Keratinocyte (primary cell): Measurements from ENCODE around the gene F7. TPM values are rescaled to one million over a fixed set of nuclear protein-coding genes. Genes with fewer than 3 reads are reported as not detected.

Source experiments
- DNase-seq: peaks from one replicate; pipeline ENCODE4 v3.0.0-alpha.2; 2011; ENCODE audit warnings: low read depth, missing footprints, low spot score
- FAIRE-seq: peaks from 2 replicates; lab custom pipeline; 2011; peaks lifted over from hg19 to GRCh38; lab: Jason Lieb, UNC
- H2AFZ ChIP-seq: 2 replicates; pipeline ENCODE4 v1.6.0; 2012; ENCODE audit warnings: low read length, control low read depth, inconsistent platforms; ENCODE audit not compliant: control insufficient read depth
- H3K27ac ChIP-seq: 2 replicates; pipeline ENCODE4 v1.5.1; 2011; ENCODE audit warnings: low read length; ENCODE audit not compliant: control insufficient read depth, insufficient read depth
- H3K27me3 ChIP-seq: 3 replicates; pipeline ENCODE4 v1.6.0; 2011; ENCODE audit warnings: low read length; ENCODE audit not compliant: control insufficient read depth, insufficient read depth; ENCODE audit errors: extremely low read depth
- H3K36me3 ChIP-seq, 2 experiments: 2 replicates in 1 of 2; 3 replicates in 1 of 2; pipeline ENCODE4 v1.5.1; 2011; ENCODE audit warnings: low read length in 2 of 2, mild to moderate bottlenecking in 1 of 2; ENCODE audit not compliant: control insufficient read depth in 2 of 2, insufficient read depth in 2 of 2; ENCODE audit errors: extremely low read depth in 1 of 2
- H3K4me1 ChIP-seq: 3 replicates; pipeline ENCODE4 v1.5.1; 2011; ENCODE audit warnings: low read length; ENCODE audit not compliant: control insufficient read depth, insufficient read depth; ENCODE audit errors: extremely low read depth
- H3K4me2 ChIP-seq: 3 replicates; pipeline ENCODE4 v1.6.0; 2011; ENCODE audit warnings: low read depth, low read length; ENCODE audit not compliant: control insufficient read depth, insufficient read depth; ENCODE audit errors: extremely low read depth
- H3K4me3 ChIP-seq, 3 experiments: fragments of 200-600 bp in 1 of 3; sonication (generic) in 1 of 3; 2 replicates in 2 of 3; 3 replicates in 1 of 3; pipeline ENCODE4 v1.5.1; 2011 to 2016; ENCODE audit warnings: low read length in 3 of 3, mild to moderate bottlenecking in 3 of 3, control low read depth in 2 of 3, inconsistent platforms in 1 of 3, low read depth in 1 of 3, mixed read lengths in 1 of 3, mixed run types in 1 of 3, moderate library complexity in 1 of 3; ENCODE audit not compliant: control insufficient read depth in 2 of 3, insufficient read depth in 2 of 3; ENCODE audit errors: extremely low read depth in 1 of 3
- H3K79me2 ChIP-seq: 2 replicates; pipeline ENCODE4 v1.6.0; 2012; ENCODE audit warnings: low read length; ENCODE audit not compliant: control insufficient read depth, insufficient read depth
- H3K9ac ChIP-seq: 3 replicates; pipeline ENCODE4 v1.6.0; 2011; ENCODE audit warnings: low read length; ENCODE audit not compliant: control insufficient read depth, insufficient read depth; ENCODE audit errors: extremely low read depth
- H3K9me1 ChIP-seq: 3 replicates; pipeline ENCODE4 v1.6.0; 2011; ENCODE audit warnings: low read length; ENCODE audit not compliant: control insufficient read depth, insufficient read depth; ENCODE audit errors: extremely low read depth
- H3K9me3 ChIP-seq: 2 replicates; pipeline ENCODE4 v1.5.1; 2012; ENCODE audit warnings: low read depth, low read length; ENCODE audit not compliant: control insufficient read depth
- H4K20me1 ChIP-seq: 3 replicates; pipeline ENCODE4 v1.6.0; 2011; ENCODE audit warnings: low read length; ENCODE audit not compliant: control insufficient read depth, insufficient read depth; ENCODE audit errors: extremely low read depth
- CTCF ChIP-seq, 3 experiments: IDR thresholded peaks in 1 of 3; conservative IDR thresholded peaks in 1 of 3; optimal IDR thresholded peaks in 1 of 3; 2 replicates in 2 of 3; 3 replicates in 1 of 3; pipeline versions ENCODE3 to v1.5.1; 2011; ENCODE audit warnings: low read length in 3 of 3, mild to moderate bottlenecking in 3 of 3, moderate library complexity in 2 of 3, control low read depth in 1 of 3, inconsistent platforms in 1 of 3; ENCODE audit not compliant: insufficient read depth in 2 of 3; ENCODE audit errors: extremely low read depth in 1 of 3
- EZH2 ChIP-seq: IDR thresholded peaks from one replicate; pipeline ENCODE4 v1.6.1; 2012; ENCODE audit warnings: inconsistent platforms, mild to moderate bottlenecking, low read length, moderate library complexity
- dilution Hi-C: fragments of 300-500 bp; cut with MboI; formaldehyde crosslinking; loops from one replicate; pipeline ENCODE4 v1.7.0; 2020; ENCODE audit warnings: low sequenced_read_pairs; ENCODE audit not compliant: extremely low pct_ligation_motif_present
- polyA plus RNA-seq, 5 experiments: library from polyadenylated mRNA; depleted of rRNA in 3 of 5; stranded (reverse) in 3 of 5; stranded (forward) in 1 of 5; unstranded in 1 of 5; fragments of >200 nt; gene quantifications; 1 replicate in 1 of 5; 2 replicates in 3 of 5; 3 replicates in 1 of 5; pipeline versions ENCODE4 v1.2.1 to v1.2.3, GENCODE V29; 2011 to 2012; ENCODE audit warnings: missing spikeins in 2 of 5, low read depth in 1 of 5, low replicate concordance in 1 of 5

The F7 gene
- polyA plus RNA-seq, 1 donor (not counting 4 experiments of a cell fraction or from before 2014, with no cell fraction given) = not detected

- FAIRE-seq = no peak
- Histone ChIP-seq H3K4me2 (no peak overlapping the region), H3K36me3 (no peaks in the 10 kb centered on the region), H3K4me3 (no peak overlapping the region), H3K4me1 (peaks cover 9% of the 10 kb centered on the region), H3K27ac (no peak overlapping the region), H2AFZ (no peak overlapping the region), H3K79me2 (no peaks in the 10 kb centered on the region), H3K9me1 (no peaks in the 10 kb centered on the region), H4K20me1 (no peaks in the 10 kb centered on the region), H3K27me3 (peaks cover 25% of the 10 kb centered on the region), H3K9me3 (no peaks in the 10 kb centered on the region), H3K9ac (no peak overlapping the region)
- DNase-seq = no peak
- TF ChIP-seq CTCF (optimal IDR thresholded peaks at IDR 0.05 in 1 of 3, IDR thresholded peaks at IDR 0.05 in 1 of 3, conservative IDR thresholded peaks at IDR 0.05 in 1 of 3; ENCODE audit: extremely low read depth in 1 of 3, insufficient read depth in 2 of 3, low read length in 3 of 3) (no peak), EZH2 (no peak)
- dilution Hi-C loops = no loop called here
These were observed 46.4 kb downstream of the F7 start for GRCh38 chr13:113151745-113152690.

- dilution Hi-C loops = no loop called here
- peak overlapping the region; percentile 57 for H3K9ac ChIP-seq
These were observed 47.0 kb downstream of the F7 start for GRCh38 chr13:113152691-113152983.

More at GRCh38 chr13:113152691-113152983, 47.0 kb downstream of the F7 start:
- Histone ChIP-seq H4K20me1 (no peaks in the 10 kb centered on the region), H3K36me3 (no peaks in the 10 kb centered on the region), H3K4me1 (peaks cover 9% of the 10 kb centered on the region), H2AFZ (peak overlapping the region; percentile 90), H3K79me2 (no peaks in the 10 kb centered on the region), H3K9me1 (no peaks in the 10 kb centered on the region), H3K4me3 (peak overlapping the region in 1 of 3 experiments; percentile 46), H3K4me2 (peak overlapping the region; percentile 98), H3K27me3 (peaks cover 22% of the 10 kb centered on the region), H3K9me3 (no peaks in the 10 kb centered on the region), H3K27ac (no peak overlapping the region)
- DNase-seq (no peak), FAIRE-seq (no peak)
- TF ChIP-seq EZH2 (peak; percentile 67), CTCF (optimal IDR thresholded peaks at IDR 0.05 in 1 of 3, IDR thresholded peaks at IDR 0.05 in 1 of 3, conservative IDR thresholded peaks at IDR 0.05 in 1 of 3; ENCODE audit: extremely low read depth in 1 of 3, insufficient read depth in 2 of 3, low read length in 3 of 3) (no peak)
